Measurements from ENCODE around the gene SOCS7. TPM values are rescaled to one million over a fixed set of nuclear protein-coding genes. Genes with fewer than 3 reads are reported as not detected.

The SOCS7 gene
- total RNA-seq, 1 donor from 2014 or later: 17.8 TPM

DNA sequence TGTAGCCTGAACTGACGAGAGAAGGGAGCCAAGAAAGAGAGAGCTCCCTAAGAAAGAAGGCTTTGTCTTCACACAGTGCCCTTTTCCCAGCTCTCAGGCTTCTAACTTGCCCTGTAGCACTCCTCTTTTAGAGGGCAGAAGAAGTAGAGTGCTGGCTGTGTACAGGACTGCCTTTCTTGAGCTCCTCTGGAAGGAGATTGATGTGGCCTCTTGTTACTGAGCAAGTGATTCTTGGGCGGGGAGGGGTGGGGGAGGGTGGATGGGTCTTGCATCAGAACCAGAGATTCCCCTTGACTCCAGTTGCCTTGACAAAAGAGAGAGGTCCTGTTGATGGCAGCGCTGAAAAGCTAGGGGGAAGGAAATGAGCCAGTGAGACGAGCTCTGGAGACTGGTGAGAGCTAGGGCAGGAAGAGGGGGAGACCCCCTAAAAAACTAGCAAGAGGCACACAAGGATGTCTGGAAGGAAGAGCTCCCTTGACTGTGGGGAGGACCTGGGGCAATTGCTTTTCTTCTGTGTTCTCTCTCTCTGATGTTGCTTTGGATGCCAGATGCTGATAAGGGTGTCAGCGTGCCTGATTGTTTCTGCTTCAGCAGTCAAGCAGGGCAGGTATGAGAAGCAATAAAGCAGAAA, 26.3 kb upstream of the SOCS7 start:
- TF ChIP-seq, protein P1, sequence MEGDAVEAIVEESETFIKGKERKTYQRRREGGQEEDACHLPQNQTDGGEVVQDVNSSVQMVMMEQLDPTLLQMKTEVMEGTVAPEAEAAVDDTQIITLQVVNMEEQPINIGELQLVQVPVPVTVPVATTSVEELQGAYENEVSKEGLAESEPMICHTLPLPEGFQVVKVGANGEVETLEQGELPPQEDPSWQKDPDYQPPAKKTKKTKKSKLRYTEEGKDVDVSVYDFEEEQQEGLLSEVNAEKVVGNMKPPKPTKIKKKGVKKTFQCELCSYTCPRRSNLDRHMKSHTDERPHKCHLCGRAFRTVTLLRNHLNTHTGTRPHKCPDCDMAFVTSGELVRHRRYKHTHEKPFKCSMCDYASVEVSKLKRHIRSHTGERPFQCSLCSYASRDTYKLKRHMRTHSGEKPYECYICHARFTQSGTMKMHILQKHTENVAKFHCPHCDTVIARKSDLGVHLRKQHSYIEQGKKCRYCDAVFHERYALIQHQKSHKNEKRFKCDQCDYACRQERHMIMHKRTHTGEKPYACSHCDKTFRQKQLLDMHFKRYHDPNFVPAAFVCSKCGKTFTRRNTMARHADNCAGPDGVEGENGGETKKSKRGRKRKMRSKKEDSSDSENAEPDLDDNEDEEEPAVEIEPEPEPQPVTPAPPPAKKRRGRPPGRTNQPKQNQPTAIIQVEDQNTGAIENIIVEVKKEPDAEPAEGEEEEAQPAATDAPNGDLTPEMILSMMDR (IDR thresholded peaks at IDR 0.05): no peak
- no peaks in the 10 kb centered on the region for H3K9me3 Mint-ChIP-seq (ENCODE audit: low read depth)
- H3K27me3 Mint-ChIP-seq (ENCODE audit: low read depth): peaks cover 3% of the 10 kb centered on the region
- H3K36me3 Mint-ChIP-seq (ENCODE audit: low read depth): peaks cover 14% of the 10 kb centered on the region
- peaks cover 4% of the 10 kb centered on the region for H3K4me1 Mint-ChIP-seq (ENCODE audit: low read depth)
- H3K4me3 Mint-ChIP-seq (ENCODE audit: unreplicated experiment): no peak overlapping the region
- DNase-seq (ENCODE audit: low spot score): no peak
- H3K27ac Mint-ChIP-seq (ENCODE audit: unreplicated experiment): no peak overlapping the region

- no peak for DNase-seq (ENCODE audit: low spot score)
- Mint-ChIP-seq H3K27ac (ENCODE audit: unreplicated experiment) (no peak overlapping the region), H3K36me3 (ENCODE audit: low read depth) (peaks cover 6% of the 10 kb centered on the region), H3K4me1 (ENCODE audit: low read depth) (peaks cover 4% of the 10 kb centered on the region), H3K4me3 (ENCODE audit: unreplicated experiment) (no peak overlapping the region), H3K27me3 (ENCODE audit: low read depth) (peaks cover 5% of the 10 kb centered on the region), H3K9me3 (ENCODE audit: low read depth) (no peaks in the 10 kb centered on the region)
- TF ChIP-seq, protein P1 (IDR thresholded peaks at IDR 0.05): no peak
Observed at GRCh38 chr17:38326996-38327792, 24.4 kb upstream of the SOCS7 start.

DNA sequence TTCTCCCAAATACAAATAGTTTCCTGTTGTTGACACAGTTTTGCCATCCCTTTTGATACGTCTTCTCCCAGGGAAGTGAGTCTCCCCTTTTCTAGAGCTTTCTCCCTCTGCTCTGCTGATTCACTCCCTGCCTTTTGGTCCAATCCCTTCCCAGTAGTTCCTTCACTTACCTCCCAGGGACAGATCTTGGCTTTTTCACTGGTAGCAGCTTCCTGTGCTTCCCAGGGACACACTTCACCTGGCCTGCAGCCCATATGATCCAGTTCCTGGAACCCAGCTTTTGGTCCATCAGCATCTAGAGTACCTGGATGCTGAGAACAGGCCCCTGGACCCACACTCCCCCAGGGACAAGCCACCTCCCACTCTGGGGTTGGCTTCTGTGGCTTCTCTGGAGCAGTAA, 23.7 kb upstream of the SOCS7 start:
- Mint-ChIP-seq H3K36me3 (ENCODE audit: low read depth) (peaks cover 3% of the 10 kb centered on the region), H3K4me1 (ENCODE audit: low read depth) (peaks cover 4% of the 10 kb centered on the region), H3K27me3 (ENCODE audit: low read depth) (peaks cover 5% of the 10 kb centered on the region), H3K9me3 (ENCODE audit: low read depth) (no peaks in the 10 kb centered on the region), H3K27ac (ENCODE audit: unreplicated experiment) (no peak overlapping the region), H3K4me3 (ENCODE audit: unreplicated experiment) (no peak overlapping the region)
- TF ChIP-seq, protein P1 (IDR thresholded peaks at IDR 0.05): no peak
- DNase-seq (ENCODE audit: low spot score): no peak

GRCh38 chr17:38328620-38329019, 23.0 kb upstream of the SOCS7 start:
- no peak for DNase-seq (ENCODE audit: low spot score)
- Mint-ChIP-seq H3K36me3 (ENCODE audit: low read depth) (peaks cover 3% of the 10 kb centered on the region), H3K27me3 (ENCODE audit: low read depth) (peaks cover 9% of the 10 kb centered on the region), H3K9me3 (ENCODE audit: low read depth) (no peaks in the 10 kb centered on the region), H3K4me1 (ENCODE audit: low read depth) (peaks cover 4% of the 10 kb centered on the region), H3K27ac (ENCODE audit: unreplicated experiment) (no peak overlapping the region), H3K4me3 (ENCODE audit: unreplicated experiment) (no peak overlapping the region)
- TF ChIP-seq, protein P1 (IDR thresholded peaks at IDR 0.05): no peak

- H3K36me3 Mint-ChIP-seq (ENCODE audit: low read depth): no peaks in the 10 kb centered on the region
- no peak for DNase-seq (ENCODE audit: low spot score)
- no peak overlapping the region for H3K4me3 Mint-ChIP-seq (ENCODE audit: unreplicated experiment)
- TF ChIP-seq, protein P1 (IDR thresholded peaks at IDR 0.05): no peak
- H3K27me3 Mint-ChIP-seq (ENCODE audit: low read depth): peaks cover 13% of the 10 kb centered on the region
- no peak overlapping the region for H3K27ac Mint-ChIP-seq (ENCODE audit: unreplicated experiment)
- no peaks in the 10 kb centered on the region for H3K9me3 Mint-ChIP-seq (ENCODE audit: low read depth)
- H3K4me1 Mint-ChIP-seq (ENCODE audit: low read depth): peaks cover 4% of the 10 kb centered on the region
Observed at GRCh38 chr17:38329284-38329683, 22.4 kb upstream of the SOCS7 start.

All from chondrocyte (in vitro differentiated cells).